ENCODE results near the gene ALDH1A2. TPM values are rescaled to one million over a fixed set of nuclear protein-coding genes. Genes with fewer than 3 reads are reported as not detected.
"Not testable (repeated sequence)": the region's sequence is repeated elsewhere in the genome, so short reads cannot be mapped to it uniquely, and the experiment has no call there.

Gene ALDH1A2
- total and polyA plus RNA-seq, 4 donors: 23.4 to 78.6 (median 26.2) TPM

DNA sequence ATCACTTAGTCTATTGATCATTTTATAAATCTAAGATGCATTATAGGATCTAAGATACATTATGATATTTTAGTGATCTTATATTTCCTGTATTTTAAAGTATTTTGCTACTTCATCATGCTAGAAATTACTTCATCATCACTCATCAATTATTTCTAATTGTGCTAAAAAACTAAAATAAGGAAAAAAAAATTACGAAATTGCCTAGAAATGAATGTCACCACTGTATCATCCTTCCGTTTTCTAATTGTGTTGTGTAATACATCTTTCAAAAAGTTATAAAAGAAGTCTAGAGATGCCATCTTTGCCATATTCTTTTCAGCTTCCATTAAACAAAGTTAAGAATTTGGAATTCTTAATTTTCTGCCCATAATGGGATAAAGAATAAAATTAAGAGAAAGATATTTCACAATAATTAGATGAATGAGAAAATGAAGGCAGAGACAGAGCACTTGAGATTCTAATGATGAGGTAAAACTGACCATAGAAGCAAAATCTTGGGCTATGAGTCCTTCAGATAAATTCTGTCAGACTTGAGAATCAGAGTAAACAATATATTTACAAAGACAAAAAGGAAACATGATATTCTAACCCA is 48.8 kb downstream of the ALDH1A2 start:
- no peaks in the 10 kb centered on the region for H3K27me3 ChIP-seq (ENCODE audit: control insufficient read depth, insufficient read depth, low read length)
- no peak overlapping the region for H3K4me3 ChIP-seq (ENCODE audit: low read depth, low read length)
- H3K36me3 ChIP-seq (ENCODE audit: control insufficient read depth, insufficient read depth, low read length): no peaks in the 10 kb centered on the region
- no peaks in the 10 kb centered on the region for H3K9me3 ChIP-seq (ENCODE audit: control insufficient read depth, insufficient read depth, low read length)
- H3K4me1 ChIP-seq (ENCODE audit: control insufficient read depth, insufficient read depth, low read length): no peaks in the 10 kb centered on the region
- no peak for DNase-seq (ENCODE audit: low read depth in 4 of 6, low spot score in 6 of 6)
- no peak overlapping the region for H3K27ac ChIP-seq (ENCODE audit: low read depth, low read length)
- WGBS (ENCODE audit: insufficient coverage): no CpG with 5 or more reads among the region's 2 CpGs

DNA sequence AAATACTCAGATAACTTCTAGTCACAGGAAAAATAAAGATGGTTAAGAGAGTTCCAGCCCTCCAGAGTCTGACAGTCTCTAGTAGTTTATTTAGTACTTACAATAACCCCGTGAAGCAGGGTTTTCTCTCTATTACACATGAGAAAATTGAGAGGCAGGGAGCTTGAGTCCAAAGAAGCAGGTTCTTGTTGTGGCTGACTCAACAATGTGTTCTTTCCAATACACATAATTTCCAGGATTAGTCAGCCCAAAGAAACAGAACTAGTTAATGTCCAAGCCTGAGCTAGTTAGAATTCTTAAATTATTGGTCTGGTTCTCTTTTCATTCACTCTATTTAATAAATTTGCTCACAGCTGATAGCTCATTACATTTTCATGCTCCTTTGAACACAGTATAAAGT is 49.9 kb downstream of the ALDH1A2 start:
- no peak overlapping the region for H3K27ac ChIP-seq (ENCODE audit: low read depth, low read length)
- DNase-seq (ENCODE audit: low read depth in 4 of 6, low spot score in 6 of 6): no peak
- WGBS (ENCODE audit: insufficient coverage): no CpG with 5 or more reads among the region's 1 CpG

GRCh38 chr15:58014470-58014869 is 51.0 kb downstream of the ALDH1A2 start:
- no peaks in the 10 kb centered on the region for H3K4me1 ChIP-seq (ENCODE audit: control insufficient read depth, insufficient read depth, low read length)
- no peak overlapping the region for H3K4me3 ChIP-seq (ENCODE audit: low read depth, low read length)
- no peaks in the 10 kb centered on the region for H3K36me3 ChIP-seq (ENCODE audit: control insufficient read depth, insufficient read depth, low read length)
- DNase-seq (ENCODE audit: low read depth in 4 of 6, low spot score in 6 of 6): no peak
- no CpG with 5 or more reads among the region's 1 CpG for WGBS (ENCODE audit: insufficient coverage)
- H3K27me3 ChIP-seq (ENCODE audit: control insufficient read depth, insufficient read depth, low read length): no peaks in the 10 kb centered on the region
- H3K27ac ChIP-seq (ENCODE audit: low read depth, low read length): no peak overlapping the region
- H3K9me3 ChIP-seq (ENCODE audit: control insufficient read depth, insufficient read depth, low read length): no peaks in the 10 kb centered on the region

More for the DNA sequence above, 49.9 kb downstream of the ALDH1A2 start:
- Histone ChIP-seq H3K27me3 (ENCODE audit: control insufficient read depth, insufficient read depth, low read length) (no peaks in the 10 kb centered on the region), H3K4me1 (ENCODE audit: control insufficient read depth, insufficient read depth, low read length) (no peaks in the 10 kb centered on the region), H3K36me3 (ENCODE audit: control insufficient read depth, insufficient read depth, low read length) (no peaks in the 10 kb centered on the region), H3K9me3 (ENCODE audit: control insufficient read depth, insufficient read depth, low read length) (no peaks in the 10 kb centered on the region), H3K4me3 (ENCODE audit: low read depth, low read length) (no peak overlapping the region)

DNA sequence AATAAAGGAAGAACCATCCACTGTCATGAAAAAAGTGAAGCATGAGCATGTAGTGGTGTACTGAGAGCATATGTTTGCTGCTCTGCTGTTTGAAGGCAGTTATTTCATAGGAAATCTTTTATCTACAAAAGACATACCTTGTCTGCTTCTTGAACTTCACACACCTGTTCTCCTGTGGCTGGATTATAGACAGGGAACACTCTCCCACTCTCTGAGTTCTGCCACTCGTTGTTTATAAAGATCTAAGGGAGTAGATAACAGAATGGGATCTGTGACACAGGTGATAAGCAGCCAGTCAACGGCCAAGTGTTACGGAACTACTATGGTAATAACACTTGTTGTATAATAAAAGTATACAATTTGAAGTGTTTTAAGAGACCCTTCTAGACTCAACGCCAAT is 51.5 kb downstream of the ALDH1A2 start:
- no peaks in the 10 kb centered on the region for H3K27me3 ChIP-seq (ENCODE audit: control insufficient read depth, insufficient read depth, low read length)
- no peaks in the 10 kb centered on the region for H3K36me3 ChIP-seq (ENCODE audit: control insufficient read depth, insufficient read depth, low read length)
- H3K27ac ChIP-seq (ENCODE audit: low read depth, low read length): no peak overlapping the region
- no peak overlapping the region for H3K4me3 ChIP-seq (ENCODE audit: low read depth, low read length)
- no peaks in the 10 kb centered on the region for H3K4me1 ChIP-seq (ENCODE audit: control insufficient read depth, insufficient read depth, low read length)
- DNase-seq (ENCODE audit: low read depth in 4 of 6, low spot score in 6 of 6): no peak
- no CpG with 5 or more reads among the region's 4 CpGs for WGBS (ENCODE audit: insufficient coverage)
- H3K9me3 ChIP-seq (ENCODE audit: control insufficient read depth, insufficient read depth, low read length): no peaks in the 10 kb centered on the region

DNA sequence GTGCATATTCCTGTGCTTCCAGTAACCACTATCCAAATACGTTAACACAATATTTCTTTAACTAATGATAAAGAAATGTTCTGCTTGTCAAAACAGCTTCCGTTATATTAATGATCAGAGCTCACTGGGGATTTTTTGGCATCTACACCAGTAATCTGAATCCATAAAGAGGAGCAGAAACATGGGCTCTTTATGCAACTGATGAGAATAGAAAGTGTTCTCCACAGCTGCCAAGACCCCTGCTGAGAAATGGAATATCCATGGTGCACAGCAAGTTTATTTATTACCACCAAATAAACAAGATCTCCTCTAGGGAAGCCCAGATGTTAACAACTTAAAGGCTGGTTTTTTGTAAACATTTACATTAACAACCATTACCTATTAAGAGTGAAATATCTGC is 54.5 kb downstream of the ALDH1A2 start:
- Histone ChIP-seq H3K36me3 (ENCODE audit: control insufficient read depth, insufficient read depth, low read length) (no peaks in the 10 kb centered on the region), H3K4me3 (ENCODE audit: low read depth, low read length) (no peak overlapping the region), H3K4me1 (ENCODE audit: control insufficient read depth, insufficient read depth, low read length) (no peaks in the 10 kb centered on the region), H3K27ac (ENCODE audit: low read depth, low read length) (no peak overlapping the region), H3K9me3 (ENCODE audit: control insufficient read depth, insufficient read depth, low read length) (peaks cover 2% of the 10 kb centered on the region), H3K27me3 (ENCODE audit: control insufficient read depth, insufficient read depth, low read length) (no peaks in the 10 kb centered on the region)
- no CpG with 5 or more reads among the region's 2 CpGs for WGBS (ENCODE audit: insufficient coverage)
- DNase-seq (ENCODE audit: low read depth in 4 of 6, low spot score in 6 of 6): peak in 5 of 6 donors; percentile 5 to 82 (median 17)

GRCh38 chr15:58003810-58004209 is 61.7 kb downstream of the ALDH1A2 start:
- Histone ChIP-seq H3K36me3 (ENCODE audit: control insufficient read depth, insufficient read depth, low read length) (no peaks in the 10 kb centered on the region), H3K4me3 (ENCODE audit: low read depth, low read length) (no peak overlapping the region), H3K27me3 (ENCODE audit: control insufficient read depth, insufficient read depth, low read length) (no peaks in the 10 kb centered on the region), H3K4me1 (ENCODE audit: control insufficient read depth, insufficient read depth, low read length) (no peaks in the 10 kb centered on the region), H3K27ac (ENCODE audit: low read depth, low read length) (no peak overlapping the region), H3K9me3 (ENCODE audit: control insufficient read depth, insufficient read depth, low read length) (peaks cover 2% of the 10 kb centered on the region)
- no CpG with 5 or more reads among the region's 3 CpGs for WGBS (ENCODE audit: insufficient coverage)
- DNase-seq (ENCODE audit: low read depth in 4 of 6, low spot score in 6 of 6): no peak

GRCh38 chr15:58002338-58003126 is 63.0 kb downstream of the ALDH1A2 start:
- no CpG with 5 or more reads among the region's 6 CpGs for WGBS (ENCODE audit: insufficient coverage)
- H3K4me1 ChIP-seq (ENCODE audit: control insufficient read depth, insufficient read depth, low read length): no peaks in the 10 kb centered on the region
- H3K4me3 ChIP-seq (ENCODE audit: low read depth, low read length): no peak overlapping the region
- H3K27me3 ChIP-seq (ENCODE audit: control insufficient read depth, insufficient read depth, low read length): no peaks in the 10 kb centered on the region
- peaks cover 2% of the 10 kb centered on the region for H3K9me3 ChIP-seq (ENCODE audit: control insufficient read depth, insufficient read depth, low read length)
- no peak for DNase-seq (ENCODE audit: low read depth in 4 of 6, low spot score in 6 of 6)
- H3K27ac ChIP-seq (ENCODE audit: low read depth, low read length): no peak overlapping the region
- H3K36me3 ChIP-seq (ENCODE audit: control insufficient read depth, insufficient read depth, low read length): no peaks in the 10 kb centered on the region

DNA sequence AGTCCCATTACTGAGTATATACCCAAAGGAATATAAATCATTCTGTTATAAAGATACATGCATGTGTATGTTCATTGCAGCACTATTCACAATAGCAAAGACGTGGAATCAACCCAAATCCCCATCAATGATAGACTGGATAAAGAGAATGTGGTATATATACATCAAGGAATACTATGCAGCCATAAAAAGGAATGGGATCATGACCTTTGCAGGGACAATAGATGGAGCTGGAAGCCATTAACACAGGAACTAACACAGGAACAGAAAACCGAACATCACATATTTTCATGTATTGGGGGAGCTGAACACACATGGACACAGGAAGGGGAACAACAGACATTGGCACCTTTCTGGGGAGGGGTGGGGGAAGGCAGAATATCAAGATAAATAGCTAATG is 65.8 kb downstream of the ALDH1A2 start:
- DNase-seq (ENCODE audit: low read depth in 4 of 6, low spot score in 6 of 6); H3K36me3 ChIP-seq (ENCODE audit: control insufficient read depth, insufficient read depth, low read length); H3K27ac ChIP-seq (ENCODE audit: low read depth, low read length); H3K27me3 ChIP-seq (ENCODE audit: control insufficient read depth, insufficient read depth, low read length); H3K4me1 ChIP-seq (ENCODE audit: control insufficient read depth, insufficient read depth, low read length); H3K9me3 ChIP-seq (ENCODE audit: control insufficient read depth, insufficient read depth, low read length); H3K4me3 ChIP-seq (ENCODE audit: low read depth, low read length): not testable (repeated sequence)
- no CpG with 5 or more reads among the region's 2 CpGs for WGBS (ENCODE audit: insufficient coverage)

DNA sequence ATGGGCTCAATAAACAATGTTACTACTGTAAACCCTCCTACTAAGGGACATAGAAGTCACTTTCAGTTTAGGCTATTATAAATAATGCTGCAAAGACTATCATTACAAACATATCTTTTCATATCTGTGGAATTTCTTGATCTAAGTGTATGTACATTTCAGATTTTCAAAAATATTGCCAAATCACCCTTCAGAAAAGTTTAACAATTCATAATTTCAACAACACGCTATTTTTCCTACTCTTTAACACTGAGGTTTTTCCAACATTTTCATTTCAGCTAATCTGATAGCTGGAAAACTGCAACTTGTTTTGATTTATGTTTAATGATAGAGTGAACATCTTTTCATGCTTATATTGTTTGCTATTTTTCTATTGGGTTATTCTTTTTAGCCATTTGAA is 69.0 kb downstream of the ALDH1A2 start:
- Histone ChIP-seq H3K36me3 (ENCODE audit: control insufficient read depth, insufficient read depth, low read length) (no peaks in the 10 kb centered on the region), H3K27me3 (ENCODE audit: control insufficient read depth, insufficient read depth, low read length) (no peaks in the 10 kb centered on the region), H3K9me3 (ENCODE audit: control insufficient read depth, insufficient read depth, low read length) (no peaks in the 10 kb centered on the region), H3K4me3 (ENCODE audit: low read depth, low read length) (no peak overlapping the region), H3K27ac (ENCODE audit: low read depth, low read length) (no peak overlapping the region), H3K4me1 (ENCODE audit: control insufficient read depth, insufficient read depth, low read length) (no peaks in the 10 kb centered on the region)
- no CpG with 5 or more reads among the region's 1 CpG for WGBS (ENCODE audit: insufficient coverage)
- no peak for DNase-seq (ENCODE audit: low read depth in 4 of 6, low spot score in 6 of 6)
